ENCODE data around the gene PI4KA.
"Not testable (repeated sequence)": the region's sequence is repeated elsewhere in the genome, so short reads cannot be mapped to it uniquely, and the experiment has no call there.

Gene PI4KA

GRCh38 chr22:20695205-20695604, 163.4 kb downstream of the PI4KA start:
- H3K4me1 ChIP-seq (ENCODE audit: control insufficient read depth, insufficient read depth, low read length); H3K9me3 ChIP-seq (ENCODE audit: control insufficient read depth, insufficient read depth, low read length); H3K27me3 ChIP-seq (ENCODE audit: control insufficient read depth, insufficient read depth, low read length); H3K4me3 ChIP-seq (ENCODE audit: low read depth, low read length); H3K36me3 ChIP-seq (ENCODE audit: control insufficient read depth, insufficient read depth, low read length); H3K9ac ChIP-seq (ENCODE audit: low read depth, low read length): not testable (repeated sequence)

GRCh38 chr22:20694256-20694655, 164.4 kb downstream of the PI4KA start:
- H3K9ac ChIP-seq (ENCODE audit: low read depth, low read length); H3K4me1 ChIP-seq (ENCODE audit: control insufficient read depth, insufficient read depth, low read length); H3K9me3 ChIP-seq (ENCODE audit: control insufficient read depth, insufficient read depth, low read length); H3K27me3 ChIP-seq (ENCODE audit: control insufficient read depth, insufficient read depth, low read length); H3K4me3 ChIP-seq (ENCODE audit: low read depth, low read length); H3K36me3 ChIP-seq (ENCODE audit: control insufficient read depth, insufficient read depth, low read length): not testable (repeated sequence)

DNA sequence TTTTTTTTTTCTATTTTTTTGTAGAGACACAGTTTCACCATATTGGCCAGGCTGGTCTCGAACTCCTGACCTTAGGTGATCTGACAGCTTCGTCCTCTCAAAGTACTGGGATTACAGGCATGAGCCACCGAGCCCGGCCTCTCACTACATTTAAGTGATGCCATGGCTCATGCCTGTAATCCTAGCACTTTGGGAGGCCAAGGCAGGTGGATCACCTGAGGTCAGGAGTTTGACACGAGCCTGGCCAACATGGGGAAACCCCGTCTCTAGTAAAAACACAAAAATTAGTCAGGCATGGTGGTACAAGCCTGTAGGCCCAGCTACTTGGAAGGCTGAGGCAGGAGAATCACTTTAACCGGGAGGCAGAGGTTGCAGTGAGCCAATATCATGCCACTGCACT, 165.7 kb downstream of the PI4KA start:
- not testable (repeated sequence) for H3K9me3 ChIP-seq (ENCODE audit: control insufficient read depth, insufficient read depth, low read length); H3K27me3 ChIP-seq (ENCODE audit: control insufficient read depth, insufficient read depth, low read length); H3K9ac ChIP-seq (ENCODE audit: low read depth, low read length); H3K4me3 ChIP-seq (ENCODE audit: low read depth, low read length); H3K36me3 ChIP-seq (ENCODE audit: control insufficient read depth, insufficient read depth, low read length); H3K4me1 ChIP-seq (ENCODE audit: control insufficient read depth, insufficient read depth, low read length)

DNA sequence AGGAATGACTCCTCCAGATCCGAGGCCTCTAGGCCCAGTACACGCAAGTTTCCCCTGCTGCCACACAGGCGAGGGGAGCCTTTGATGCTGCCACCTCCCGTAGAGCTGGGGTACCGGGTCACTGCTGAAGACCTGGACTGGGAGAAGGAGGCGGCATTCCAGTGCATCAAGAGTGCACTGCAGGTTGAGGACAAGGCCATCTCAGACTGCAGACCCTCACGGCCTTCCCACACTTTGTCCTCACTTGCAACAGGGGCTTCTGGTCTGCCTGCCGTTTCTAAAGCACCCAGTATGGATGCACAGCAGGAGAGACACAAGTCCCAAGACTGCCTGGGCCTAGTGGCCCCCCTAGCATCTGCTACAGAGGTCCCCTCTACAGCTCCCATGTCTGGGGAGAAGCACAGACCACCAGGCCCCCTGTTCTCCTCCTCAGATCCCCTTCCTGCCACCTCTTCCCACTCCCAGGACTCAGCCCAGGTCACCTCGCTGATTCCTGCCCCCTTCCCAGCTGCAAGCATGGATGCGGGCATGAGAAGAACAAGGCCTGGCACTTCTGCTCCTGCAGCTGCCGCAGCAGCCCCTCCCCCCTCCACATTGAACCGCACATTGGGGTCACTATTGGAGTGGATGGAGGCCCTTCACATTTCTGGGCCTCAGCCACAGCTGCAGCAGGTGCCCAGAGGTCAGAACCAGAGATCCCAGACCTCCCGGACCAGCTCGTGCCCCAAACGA, 167.9 kb downstream of the PI4KA start:
- not testable (repeated sequence) for H3K4me1 ChIP-seq (ENCODE audit: control insufficient read depth, insufficient read depth, low read length); H3K9me3 ChIP-seq (ENCODE audit: control insufficient read depth, insufficient read depth, low read length); H3K4me3 ChIP-seq (ENCODE audit: low read depth, low read length); H3K9ac ChIP-seq (ENCODE audit: low read depth, low read length); H3K36me3 ChIP-seq (ENCODE audit: control insufficient read depth, insufficient read depth, low read length); H3K27me3 ChIP-seq (ENCODE audit: control insufficient read depth, insufficient read depth, low read length)

GRCh38 chr22:20687356-20688172, 171.0 kb downstream of the PI4KA start:
- not testable (repeated sequence) for H3K9ac ChIP-seq (ENCODE audit: low read depth, low read length); H3K9me3 ChIP-seq (ENCODE audit: control insufficient read depth, insufficient read depth, low read length); H3K4me1 ChIP-seq (ENCODE audit: control insufficient read depth, insufficient read depth, low read length); H3K36me3 ChIP-seq (ENCODE audit: control insufficient read depth, insufficient read depth, low read length); H3K27me3 ChIP-seq (ENCODE audit: control insufficient read depth, insufficient read depth, low read length); H3K4me3 ChIP-seq (ENCODE audit: low read depth, low read length)

GRCh38 chr22:20685764-20686163, 172.8 kb downstream of the PI4KA start:
- H3K4me1 ChIP-seq (ENCODE audit: control insufficient read depth, insufficient read depth, low read length); H3K9ac ChIP-seq (ENCODE audit: low read depth, low read length); H3K9me3 ChIP-seq (ENCODE audit: control insufficient read depth, insufficient read depth, low read length); H3K36me3 ChIP-seq (ENCODE audit: control insufficient read depth, insufficient read depth, low read length); H3K4me3 ChIP-seq (ENCODE audit: low read depth, low read length); H3K27me3 ChIP-seq (ENCODE audit: control insufficient read depth, insufficient read depth, low read length): not testable (repeated sequence)

GRCh38 chr22:20678792-20679435, 179.7 kb downstream of the PI4KA start:
- H3K36me3 ChIP-seq (ENCODE audit: control insufficient read depth, insufficient read depth, low read length); H3K9ac ChIP-seq (ENCODE audit: low read depth, low read length); H3K4me1 ChIP-seq (ENCODE audit: control insufficient read depth, insufficient read depth, low read length); H3K9me3 ChIP-seq (ENCODE audit: control insufficient read depth, insufficient read depth, low read length); H3K4me3 ChIP-seq (ENCODE audit: low read depth, low read length); H3K27me3 ChIP-seq (ENCODE audit: control insufficient read depth, insufficient read depth, low read length): not testable (repeated sequence)

GRCh38 chr22:20677684-20678242, 180.8 kb downstream of the PI4KA start:
- Histone ChIP-seq H3K9ac (ENCODE audit: low read depth, low read length) (no peak overlapping the region), H3K4me3 (ENCODE audit: low read depth, low read length) (no peak overlapping the region), H3K4me1 (ENCODE audit: control insufficient read depth, insufficient read depth, low read length) (no peaks in the 10 kb centered on the region), H3K36me3 (ENCODE audit: control insufficient read depth, insufficient read depth, low read length) (no peaks in the 10 kb centered on the region), H3K27me3 (ENCODE audit: control insufficient read depth, insufficient read depth, low read length) (no peaks in the 10 kb centered on the region), H3K9me3 (ENCODE audit: control insufficient read depth, insufficient read depth, low read length) (no peaks in the 10 kb centered on the region)

DNA sequence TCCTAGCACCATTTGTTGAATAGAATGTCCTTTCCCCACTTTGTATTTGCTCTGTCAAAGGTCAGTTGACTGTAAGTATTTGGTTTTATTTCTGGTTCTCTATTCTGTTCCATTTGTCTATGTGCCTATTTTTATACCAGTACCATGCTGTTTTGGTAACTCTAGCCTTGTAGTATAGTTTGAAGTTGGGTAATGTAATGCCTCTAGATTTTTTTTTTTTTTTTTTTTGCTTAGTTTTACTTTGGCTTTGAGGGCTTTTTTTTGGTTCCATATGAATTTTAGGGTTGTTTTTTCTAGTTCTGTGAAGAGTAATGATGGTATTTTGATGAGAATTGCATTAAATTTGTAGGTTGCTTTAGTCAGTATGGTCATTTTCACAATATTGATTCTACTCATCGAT, 183.0 kb downstream of the PI4KA start:
- H3K27me3 ChIP-seq (ENCODE audit: control insufficient read depth, insufficient read depth, low read length); H3K36me3 ChIP-seq (ENCODE audit: control insufficient read depth, insufficient read depth, low read length); H3K4me3 ChIP-seq (ENCODE audit: low read depth, low read length); H3K4me1 ChIP-seq (ENCODE audit: control insufficient read depth, insufficient read depth, low read length); H3K9ac ChIP-seq (ENCODE audit: low read depth, low read length); H3K9me3 ChIP-seq (ENCODE audit: control insufficient read depth, insufficient read depth, low read length): not testable (repeated sequence)

DNA sequence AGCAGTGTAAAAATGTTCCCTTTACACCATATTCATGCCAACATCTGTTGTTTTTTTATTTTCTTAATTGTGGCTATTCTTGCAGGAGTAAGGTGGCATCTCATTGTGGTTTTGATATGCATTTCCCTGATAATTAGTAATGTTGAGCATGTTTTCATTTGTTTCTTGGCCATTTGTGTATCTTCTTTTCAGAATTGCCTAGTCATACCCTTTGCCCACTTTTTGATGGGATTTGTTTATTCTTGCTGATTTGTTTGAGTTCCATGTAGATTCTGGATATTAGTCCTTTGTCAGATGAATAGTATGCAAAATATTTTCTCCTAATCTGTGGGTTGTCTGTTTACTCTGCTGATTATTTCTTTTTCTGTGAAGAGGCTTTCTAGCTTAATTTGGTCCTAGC, 183.6 kb downstream of the PI4KA start:
- H3K4me1 ChIP-seq (ENCODE audit: control insufficient read depth, insufficient read depth, low read length): no peaks in the 10 kb centered on the region
- no peak overlapping the region for H3K9ac ChIP-seq (ENCODE audit: low read depth, low read length)

GRCh38 chr22:20673295-20674195, 185.1 kb downstream of the PI4KA start:
- Histone ChIP-seq H3K9me3 (ENCODE audit: control insufficient read depth, insufficient read depth, low read length) (no peaks in the 10 kb centered on the region), H3K36me3 (ENCODE audit: control insufficient read depth, insufficient read depth, low read length) (no peaks in the 10 kb centered on the region), H3K9ac (ENCODE audit: low read depth, low read length) (no peak overlapping the region), H3K4me1 (ENCODE audit: control insufficient read depth, insufficient read depth, low read length) (no peaks in the 10 kb centered on the region), H3K4me3 (ENCODE audit: low read depth, low read length) (no peak overlapping the region), H3K27me3 (ENCODE audit: control insufficient read depth, insufficient read depth, low read length) (no peaks in the 10 kb centered on the region)

More for the DNA sequence above, 183.6 kb downstream of the PI4KA start:
- Histone ChIP-seq H3K9me3 (ENCODE audit: control insufficient read depth, insufficient read depth, low read length) (no peaks in the 10 kb centered on the region), H3K36me3 (ENCODE audit: control insufficient read depth, insufficient read depth, low read length) (no peaks in the 10 kb centered on the region), H3K27me3 (ENCODE audit: control insufficient read depth, insufficient read depth, low read length) (no peaks in the 10 kb centered on the region), H3K4me3 (ENCODE audit: low read depth, low read length) (no peak overlapping the region)

Data from iPS-15b (cell line).